Activated CD8-positive, alpha-beta memory T cell treated with anti-CD3 and anti-CD28 coated beads for 4 hours (primary cell): Measurements from ENCODE around the gene CCL7.

Experiments
- DNase-seq, 2 donors: peaks; one replicate each; pipeline ENCODE4 v3.0.0-alpha.2; 2020; ENCODE audit warnings: low read depth in 2 of 2

Gene CCL7

GRCh38 chr17:34246881-34247280 lies 23.1 kb upstream of the CCL7 start:
- DNase-seq, result no peak

DNA sequence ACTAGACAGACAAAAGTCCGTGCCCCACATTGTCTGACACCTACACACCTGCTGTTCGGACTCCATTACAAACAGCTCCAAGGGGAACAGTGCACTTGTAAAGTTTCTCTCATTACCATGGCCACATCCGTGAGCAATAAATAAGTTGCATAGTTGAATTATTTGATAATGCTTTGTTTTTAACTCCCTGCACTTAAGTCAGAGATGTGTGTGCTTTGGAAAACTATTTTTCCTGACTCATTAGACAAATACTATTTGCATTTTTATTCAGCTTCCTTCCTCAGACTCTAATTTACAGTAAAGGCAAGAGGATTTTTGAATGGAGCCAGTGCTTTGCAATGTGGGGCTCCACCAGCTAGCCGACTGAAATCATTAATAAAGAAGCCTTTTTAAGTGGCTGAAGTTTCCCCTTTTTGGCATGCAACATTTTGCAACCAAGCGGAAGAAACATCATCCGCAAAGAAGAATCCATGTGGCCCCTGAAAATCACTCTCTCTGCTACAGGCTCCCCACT lies 21.5 kb upstream of the CCL7 start:
- DNase-seq, result no peak

DNA sequence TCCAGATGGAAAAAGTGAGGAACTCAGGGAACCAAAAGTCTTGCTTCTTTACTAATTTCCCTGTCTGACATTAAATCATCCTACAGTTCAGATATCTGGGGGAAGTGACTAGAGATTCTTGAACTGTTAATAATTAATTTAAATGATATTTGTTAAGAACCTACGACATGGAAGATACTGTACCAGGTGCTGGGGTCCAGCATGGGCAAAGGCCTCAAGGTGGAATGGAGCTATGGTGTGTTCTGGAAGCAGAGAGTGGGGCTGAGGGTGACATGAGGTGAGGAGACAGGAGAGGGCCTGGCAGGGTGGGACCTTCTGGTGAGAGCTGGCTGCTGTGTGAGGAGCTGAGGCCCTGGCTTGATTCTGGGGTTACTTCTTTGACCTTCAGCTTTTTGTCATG lies 21.0 kb upstream of the CCL7 start:
- DNase-seq, result no peak

GRCh38 chr17:34249478-34249877 lies 20.5 kb upstream of the CCL7 start:
- DNase-seq, result no peak

DNA sequence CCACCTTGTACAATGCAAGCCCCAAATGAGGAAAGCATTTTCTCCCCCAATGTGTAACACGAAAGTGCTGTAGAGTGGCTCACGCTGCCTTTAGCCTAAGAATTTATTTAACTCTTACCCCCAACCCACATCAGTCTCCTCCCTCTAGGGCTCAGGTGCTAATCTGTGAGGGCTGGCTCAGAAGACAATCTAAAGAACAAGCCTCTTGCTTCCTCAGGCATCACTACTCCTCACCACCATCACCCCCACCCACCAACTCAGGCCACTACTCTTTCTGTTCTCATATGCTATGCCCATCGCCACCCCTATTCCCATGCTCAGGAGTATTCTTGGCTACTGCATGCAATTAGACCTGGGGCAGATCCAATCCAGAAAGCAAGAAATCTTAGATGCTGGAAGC lies 18.8 kb upstream of the CCL7 start:
- DNase-seq, result no peak

GRCh38 chr17:34252095-34252443 lies 18.0 kb upstream of the CCL7 start:
- DNase-seq, result no peak

- no peak for DNase-seq
These were observed 17.4 kb upstream of the CCL7 start for GRCh38 chr17:34252444-34253138.

GRCh38 chr17:34253139-34253525 lies 16.9 kb upstream of the CCL7 start:
- DNase-seq, result no peak

DNA sequence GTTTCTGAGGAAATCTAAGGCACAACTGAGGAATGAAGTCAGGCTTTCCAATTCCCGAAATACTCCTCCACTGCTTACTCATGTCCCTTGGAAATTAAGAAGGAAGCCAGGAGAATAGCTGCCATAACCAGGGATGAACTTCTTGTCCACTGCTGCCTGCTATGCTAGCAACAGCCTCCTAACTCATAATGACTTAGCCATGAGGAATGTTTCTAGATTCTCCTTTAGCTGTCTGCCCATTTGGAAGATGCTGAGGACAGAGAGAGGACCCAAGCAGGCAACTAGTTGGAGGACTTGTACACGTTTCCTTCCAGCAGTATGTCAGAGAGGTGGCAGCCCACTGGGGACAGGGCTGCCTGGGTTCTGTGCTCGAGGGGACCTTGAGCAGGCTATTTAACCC lies 15.9 kb upstream of the CCL7 start:
- DNase-seq, result no peak

DNA sequence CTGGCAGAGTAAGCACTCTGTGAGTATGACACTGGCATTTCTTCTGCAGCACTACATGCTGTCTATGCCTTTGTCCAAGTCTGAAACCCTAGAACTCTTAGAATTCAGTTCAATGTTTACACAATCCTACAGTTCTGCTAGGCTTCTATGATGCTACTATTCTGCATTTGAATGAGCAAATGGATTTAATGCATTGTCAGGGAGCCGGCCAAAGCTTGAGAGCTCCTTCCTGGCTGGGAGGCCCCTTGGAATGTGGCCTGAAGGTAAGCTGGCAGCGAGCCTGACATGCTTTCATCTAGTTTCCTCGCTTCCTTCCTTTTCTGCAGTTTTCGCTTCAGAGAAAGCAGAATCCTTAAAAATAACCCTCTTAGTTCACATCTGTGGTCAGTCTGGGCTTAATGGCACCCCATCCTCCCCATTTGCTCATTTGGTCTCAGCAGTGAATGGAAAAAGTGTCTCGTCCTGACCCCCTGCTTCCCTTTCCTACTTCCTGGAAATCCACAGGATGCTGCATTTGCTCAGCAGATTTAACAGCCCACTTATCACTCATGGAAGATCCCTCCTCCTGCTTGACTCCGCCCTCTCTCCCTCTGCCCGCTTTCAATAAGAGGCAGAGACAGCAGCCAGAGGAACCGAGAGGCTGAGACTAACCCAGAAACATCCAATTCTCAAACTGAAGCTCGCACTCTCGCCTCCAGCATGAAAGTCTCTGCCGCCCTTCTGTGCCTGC lies 15.2 kb upstream of the CCL7 start, which contains the start of gene CCL2:
CCL2 (plus strand) TSS at position 635 of the 730 bp plus-strand sequence; CDS start at position 700, 65 bp downstream.
- no peak for DNase-seq

GRCh38 chr17:34255381-34255732 lies 14.7 kb upstream of the CCL7 start:
- no peak for DNase-seq

GRCh38 chr17:34255841-34256240 lies 14.2 kb upstream of the CCL7 start:
- no peak for DNase-seq

GRCh38 chr17:34257299-34257985 lies 12.6 kb upstream of the CCL7 start:
- no peak for DNase-seq

- DNase-seq, result no peak
These were observed 12.1 kb upstream of the CCL7 start for GRCh38 chr17:34257986-34258326.

- no peak for DNase-seq
These were observed 10.9 kb upstream of the CCL7 start for GRCh38 chr17:34259146-34259545.

GRCh38 chr17:34260861-34261260 lies 9.2 kb upstream of the CCL7 start:
- DNase-seq, result no peak

- no peak for DNase-seq
These were observed 8.3 kb upstream of the CCL7 start for GRCh38 chr17:34261568-34262337.

DNA sequence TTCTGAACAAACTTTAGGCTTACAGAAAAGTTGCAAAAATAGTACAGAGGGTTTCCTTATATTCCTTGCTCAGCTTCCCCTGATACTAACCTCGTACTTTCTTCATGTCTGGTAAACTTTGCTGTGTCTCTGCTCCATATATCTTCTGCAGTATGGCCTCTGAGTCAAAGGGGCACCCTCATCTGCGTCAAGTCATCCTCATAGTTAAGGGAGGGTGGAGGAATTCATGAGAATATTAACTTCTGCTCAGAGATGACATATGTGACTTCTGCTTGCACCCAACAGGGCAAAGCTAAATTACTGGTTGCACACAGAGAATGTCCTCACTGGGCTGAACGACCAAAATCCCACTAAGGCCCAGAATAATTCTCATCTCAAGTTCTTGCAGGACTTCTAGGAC lies 4.3 kb upstream of the CCL7 start:
- DNase-seq, result no peak

DNA sequence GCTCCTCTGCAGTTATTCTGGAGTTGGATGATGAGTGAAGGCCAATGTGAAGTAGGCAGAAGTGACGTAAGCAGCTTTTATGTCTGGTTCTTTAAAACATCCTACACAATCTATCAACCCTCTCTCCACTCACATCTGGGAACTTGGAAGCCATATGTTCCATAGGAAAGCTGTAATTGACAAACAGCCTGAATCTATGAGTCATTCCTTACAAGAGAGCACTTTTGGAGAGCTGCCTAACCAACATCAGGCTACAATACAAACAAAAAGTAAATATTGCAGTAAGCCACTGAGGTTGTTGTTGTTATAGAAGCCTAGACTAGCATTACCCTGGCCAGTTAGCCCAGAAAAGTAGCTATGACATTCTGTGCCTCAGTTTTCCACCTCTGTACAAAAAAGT lies 5.9 kb downstream of the CCL7 start:
- DNase-seq, result no peak

DNA sequence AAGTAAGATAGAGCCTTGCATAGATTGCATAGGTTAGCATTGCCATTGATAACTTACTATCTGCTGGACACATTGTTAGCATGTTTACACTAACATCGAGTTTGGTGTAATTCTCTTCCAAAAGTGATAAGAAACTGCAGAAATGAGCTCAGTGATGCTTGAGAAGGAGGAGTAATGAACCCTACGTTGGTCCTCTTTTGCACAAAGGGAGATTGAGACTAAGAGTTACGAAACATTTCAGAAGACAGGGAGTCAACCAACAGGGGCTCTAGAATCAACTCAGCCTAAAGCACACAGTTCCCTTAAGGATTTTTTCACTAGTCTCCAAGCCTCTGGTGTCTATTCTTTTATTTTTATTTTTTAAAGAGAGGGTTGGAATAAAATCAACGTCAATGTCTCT lies 6.8 kb downstream of the CCL7 start:
- DNase-seq, result no peak

DNA sequence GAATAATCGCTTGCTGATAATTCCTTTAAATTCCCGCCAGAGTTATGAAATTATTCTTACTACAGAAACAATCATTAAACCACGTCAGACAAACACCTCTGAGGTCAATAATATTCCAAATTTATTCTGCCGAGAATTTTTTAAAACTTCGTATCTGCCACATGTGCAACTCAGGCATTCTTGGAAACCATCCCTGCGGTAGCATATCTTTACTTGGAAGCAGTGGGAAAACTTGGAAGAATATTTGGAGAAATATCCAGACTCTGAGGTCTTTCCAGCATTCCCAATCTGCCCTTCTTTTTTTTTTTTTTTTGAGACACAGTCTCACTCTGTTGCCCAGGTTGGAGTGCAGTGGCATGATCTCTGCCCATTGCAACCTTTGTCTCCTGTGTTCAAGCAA lies 13.6 kb downstream of the CCL7 start:
- DNase-seq, result no peak

- no peak for DNase-seq
These were observed 15.3 kb downstream of the CCL7 start, which contains the start of gene CCL11 for GRCh38 chr17:34285286-34285792. TSS of gene CCL11 (plus strand) at chr17:34285742. CDS start at chr17:34285809, 67 bp downstream.
